ENCODE data around the gene CC2D2A.

GRCh38 chr4:15563871-15564270, 94.2 kb downstream of the CC2D2A start:
- TF ChIP-seq POLR2A (IDR thresholded peaks at IDR 0.05; ENCODE audit: low read depth, low read length) (no peak), TAF1 (IDR thresholded peaks at IDR 0.05; ENCODE audit: low read depth, low read length) (no peak), PAX5 (IDR thresholded peaks at IDR 0.05; ENCODE audit: insufficient read depth, low read length, severe bottlenecking) (no peak), SPI1 (IDR thresholded peaks at IDR 0.05; ENCODE audit: low read depth, low read length) (no peak)

Measured in GM12891 (cell line).